Measurements from ENCODE around the gene PTPRM.

- TF ChIP-seq CTCF (IDR thresholded peaks at IDR 0.05) = no peak
- no peak for TF ChIP-seq POLR2A (IDR thresholded peaks at IDR 0.05; ENCODE audit: low read length)
- TF ChIP-seq REST (IDR thresholded peaks at IDR 0.05) = no peak
- TF ChIP-seq MAX (IDR thresholded peaks at IDR 0.05) = no peak
- TF ChIP-seq JUNB (IDR thresholded peaks at IDR 0.05) = peak; percentile 89
- peak; percentile 53 for TF ChIP-seq MAFK (IDR thresholded peaks at IDR 0.05; ENCODE audit: partially characterized antibody)
- no peak for TF ChIP-seq EHMT2 (IDR thresholded peaks at IDR 0.05; ENCODE audit: low read depth)
- no peak for TF ChIP-seq MYC (IDR thresholded peaks at IDR 0.05; ENCODE audit: borderline replicate concordance, low read length)
- no peak for TF ChIP-seq PBX3 (IDR thresholded peaks at IDR 0.05)
- no peak for TF ChIP-seq ELK1 (IDR thresholded peaks at IDR 0.05; ENCODE audit: low read depth, low read length)
- TF ChIP-seq NR3C1 (IDR thresholded peaks at IDR 0.05) = no peak
- TF ChIP-seq SMC3 (IDR thresholded peaks at IDR 0.05) = peak; percentile 35; the same call in 2 of the 3 replicates
- no peak for TF ChIP-seq RFX5 (IDR thresholded peaks at IDR 0.05)
Observed at GRCh38 chr18:7902399-7902839, 335.3 kb downstream of the PTPRM start.
